ENCODE measurements around the gene CCNB1IP1.
"Not testable (repeated sequence)": the region's sequence is repeated elsewhere in the genome, so short reads cannot be mapped to it uniquely, and the experiment has no call there.

Gene CCNB1IP1, protein sequence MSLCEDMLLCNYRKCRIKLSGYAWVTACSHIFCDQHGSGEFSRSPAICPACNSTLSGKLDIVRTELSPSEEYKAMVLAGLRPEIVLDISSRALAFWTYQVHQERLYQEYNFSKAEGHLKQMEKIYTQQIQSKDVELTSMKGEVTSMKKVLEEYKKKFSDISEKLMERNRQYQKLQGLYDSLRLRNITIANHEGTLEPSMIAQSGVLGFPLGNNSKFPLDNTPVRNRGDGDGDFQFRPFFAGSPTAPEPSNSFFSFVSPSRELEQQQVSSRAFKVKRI
- total RNA-seq, result 35.2 to 46.4 reads per million in 2 experiments

DNA sequence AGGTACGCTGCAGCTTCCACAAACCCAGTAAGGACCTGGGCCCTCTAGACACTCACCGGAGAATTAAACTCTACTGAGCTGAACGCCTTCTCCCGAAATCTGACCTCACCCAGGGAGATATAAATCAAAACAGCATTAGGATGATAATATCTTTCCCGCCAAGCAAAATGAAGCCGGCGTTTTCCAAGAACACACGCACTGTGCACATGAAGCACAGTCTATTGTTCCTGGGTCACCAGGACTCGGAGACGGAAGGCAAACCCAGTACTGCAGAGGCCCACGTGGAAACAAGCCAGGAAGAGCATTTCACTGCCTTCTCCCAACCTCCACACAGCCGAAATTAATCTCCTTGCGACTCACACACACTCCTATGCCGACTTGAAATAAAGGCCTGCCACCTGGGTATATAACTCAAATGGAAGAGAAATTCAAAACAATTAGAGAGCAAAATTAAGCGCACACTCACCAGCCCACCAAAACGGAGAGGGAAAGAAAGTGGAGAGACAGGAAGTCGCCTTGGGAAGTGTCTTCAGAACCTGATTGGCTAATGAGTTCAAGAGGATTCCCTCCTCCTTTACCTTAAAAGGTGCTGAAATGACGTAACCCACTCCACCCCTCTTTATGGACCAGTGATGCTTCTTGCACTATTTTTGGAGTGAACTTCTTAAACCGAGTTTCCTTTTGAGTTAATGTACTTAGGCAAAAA lies at the start of gene CCNB1IP1:
Gene CCNB1IP1, minus strand, starts transcription at position 492 of the 706 bp plus-strand sequence. CDS start 16,756 bp downstream, outside the sequence.
- DNase-seq (ENCODE audit: low read depth), result peak; percentile 41

DNA sequence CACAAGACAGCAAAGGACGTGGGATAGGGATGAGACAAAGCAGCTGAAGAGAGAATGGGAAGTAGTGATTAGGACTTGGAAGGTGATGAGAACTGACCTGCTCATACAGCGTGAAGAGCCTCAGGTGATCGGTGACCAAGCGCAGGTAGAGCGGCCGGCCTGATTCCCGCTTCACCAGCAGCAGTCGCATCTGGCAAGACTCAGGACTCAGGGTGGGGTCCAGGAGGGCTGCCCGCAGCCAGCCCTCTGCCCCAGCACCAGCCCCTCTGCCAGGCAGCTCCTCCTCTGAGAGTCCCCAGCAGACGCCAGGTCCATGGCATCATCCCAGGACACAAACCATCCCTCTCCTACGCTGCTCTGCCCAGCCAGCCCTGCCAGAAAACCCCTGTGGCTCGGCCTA lies 49.4 kb upstream of the CCNB1IP1 start:
- no peak for DNase-seq (ENCODE audit: low read depth)

DNA sequence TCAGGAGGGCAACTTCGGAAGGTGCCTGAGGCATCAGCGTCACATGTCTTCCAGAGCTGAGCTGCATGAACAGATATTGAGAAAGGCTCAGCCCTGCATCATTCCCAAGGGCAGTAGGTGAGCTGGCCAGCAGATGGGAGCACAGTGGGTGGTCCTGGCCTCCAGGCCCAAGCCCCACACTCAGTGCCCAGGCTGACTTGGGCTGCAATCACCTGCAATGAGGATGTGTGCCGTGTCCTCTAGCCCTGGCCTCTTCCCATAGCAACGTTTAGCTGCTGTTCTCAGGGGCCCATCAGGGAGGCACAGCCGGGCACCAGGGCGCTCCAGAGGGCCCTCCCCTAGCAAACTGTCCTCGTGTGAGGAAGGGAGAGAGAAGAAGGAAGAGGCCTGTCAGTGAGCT lies 48.3 kb upstream of the CCNB1IP1 start:
- DNase-seq (ENCODE audit: low read depth), result no peak

DNA sequence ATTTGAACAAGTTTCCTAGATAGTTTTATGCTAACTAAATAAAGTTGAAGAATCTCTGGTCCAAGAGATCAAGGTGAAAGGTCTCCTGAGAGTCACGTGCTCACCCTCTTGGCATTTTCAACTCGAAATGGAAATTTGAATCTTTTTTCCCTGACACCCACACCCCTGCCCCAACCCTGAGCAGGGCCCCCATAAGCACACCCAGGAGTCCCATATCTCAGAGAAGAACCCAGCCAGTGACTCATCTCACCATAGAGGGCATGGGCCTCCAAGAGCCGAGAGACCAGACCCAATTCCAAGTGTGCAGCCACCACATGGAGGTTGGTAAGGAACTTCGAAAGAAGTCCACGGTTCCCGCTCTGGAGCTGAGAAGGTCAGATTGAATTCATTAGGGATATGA lies 47.6 kb upstream of the CCNB1IP1 start:
- no peak for DNase-seq (ENCODE audit: low read depth)

DNA sequence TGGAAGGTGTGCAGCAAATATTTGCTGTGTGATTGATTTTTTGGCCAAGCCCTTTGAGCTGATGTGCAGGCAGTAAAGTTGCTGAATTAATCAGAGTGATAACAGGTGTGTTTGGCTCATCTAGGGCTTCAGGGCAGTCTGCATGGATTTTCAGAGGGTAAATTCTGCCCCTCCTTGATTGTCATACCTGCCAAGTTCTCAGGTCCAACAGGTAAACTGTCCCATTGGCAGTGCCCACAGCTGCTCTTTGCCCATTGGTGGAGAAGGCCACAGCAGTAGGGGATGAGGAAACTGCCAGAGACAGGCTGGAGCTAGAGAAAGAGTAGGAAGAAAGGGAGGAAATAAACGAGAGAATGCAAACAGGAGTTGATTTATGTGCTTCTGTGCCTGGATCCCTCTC lies 46.7 kb upstream of the CCNB1IP1 start:
- no peak for DNase-seq (ENCODE audit: low read depth)

DNA sequence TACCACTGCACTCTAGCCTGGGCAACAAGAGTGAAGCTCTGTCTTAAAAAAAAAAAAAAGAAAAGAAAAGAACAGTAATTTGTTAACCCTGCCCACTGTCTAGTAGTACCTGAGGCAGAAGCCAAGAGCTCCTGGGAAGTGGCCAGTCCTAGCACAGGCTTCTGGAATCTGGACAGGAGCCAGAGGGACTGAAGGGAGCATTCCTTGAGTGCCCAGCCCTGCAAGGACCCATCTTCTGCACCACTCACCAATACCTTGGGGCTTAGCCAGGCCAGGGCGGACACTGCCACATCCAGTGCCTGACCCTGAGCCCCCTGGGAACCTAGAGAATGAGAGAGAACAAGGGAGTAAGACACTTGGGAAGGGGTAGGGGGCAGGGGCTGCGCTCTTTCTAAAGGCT lies 44.1 kb upstream of the CCNB1IP1 start:
- no peak for DNase-seq (ENCODE audit: low read depth)

DNA sequence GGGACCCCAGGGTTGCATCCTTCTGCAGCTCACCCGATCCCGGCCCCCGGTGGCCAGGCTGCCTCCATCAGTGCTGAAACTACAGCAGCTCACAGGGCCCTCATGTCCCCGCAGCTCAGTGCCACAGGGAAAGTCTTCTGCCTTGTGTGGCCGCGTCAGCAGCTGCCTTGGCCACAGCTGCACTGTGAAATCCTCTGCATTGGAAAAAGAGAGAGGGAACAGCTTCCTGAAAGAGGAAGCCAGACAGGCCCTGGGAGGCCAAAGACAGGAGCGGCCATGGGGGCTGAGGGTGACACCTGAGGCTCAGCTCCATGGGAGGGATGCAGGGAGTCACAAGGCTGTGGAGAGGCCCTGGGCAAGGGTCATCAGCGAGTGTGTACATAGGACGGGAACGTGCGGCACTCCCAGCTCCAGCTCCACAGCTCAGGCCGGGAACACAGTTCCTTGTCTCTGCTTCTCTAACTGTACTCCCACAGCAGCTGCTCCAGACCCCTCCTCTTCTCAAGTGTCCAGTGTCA lies 43.1 kb upstream of the CCNB1IP1 start:
- no peak for DNase-seq (ENCODE audit: low read depth)

DNA sequence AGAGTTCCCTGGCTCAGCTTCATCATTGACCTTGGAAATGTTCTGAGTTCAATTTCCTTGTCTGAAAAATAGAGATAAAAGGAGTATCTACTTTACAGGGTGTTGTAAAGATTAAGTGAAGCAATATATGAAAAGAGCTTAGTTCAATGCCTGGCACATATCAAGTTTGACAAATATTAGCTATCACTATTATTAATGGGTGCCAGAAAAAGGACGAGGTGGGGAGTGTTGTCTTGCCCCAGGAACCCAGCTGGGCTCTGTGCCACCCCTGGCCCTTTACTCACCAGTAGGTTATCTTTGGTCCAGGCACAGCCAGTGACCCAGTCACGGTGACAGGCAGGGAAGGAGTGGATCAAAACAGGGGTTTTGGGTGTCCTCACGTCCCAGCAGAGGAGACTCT lies 42.4 kb upstream of the CCNB1IP1 start:
- DNase-seq (ENCODE audit: low read depth), result no peak

DNA sequence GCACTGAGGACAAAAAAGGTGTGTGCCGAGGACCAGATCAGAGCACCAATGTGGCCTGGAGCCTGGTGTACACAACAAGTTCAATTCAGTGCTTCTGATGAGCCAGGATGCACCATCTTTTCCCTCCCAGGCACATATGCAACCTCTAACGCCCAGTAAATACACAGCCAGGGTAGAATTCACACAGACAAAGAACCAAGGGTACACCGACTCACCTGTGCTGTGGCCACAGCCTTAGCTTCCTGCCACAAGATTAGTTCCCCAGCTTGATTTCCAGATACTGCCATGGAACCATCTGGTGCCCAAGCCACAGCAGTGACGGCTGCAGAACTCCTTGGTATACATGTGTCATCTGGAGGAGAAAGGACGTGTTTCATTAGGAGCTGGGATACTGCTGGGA lies 39.7 kb upstream of the CCNB1IP1 start:
- no peak for DNase-seq (ENCODE audit: low read depth)

DNA sequence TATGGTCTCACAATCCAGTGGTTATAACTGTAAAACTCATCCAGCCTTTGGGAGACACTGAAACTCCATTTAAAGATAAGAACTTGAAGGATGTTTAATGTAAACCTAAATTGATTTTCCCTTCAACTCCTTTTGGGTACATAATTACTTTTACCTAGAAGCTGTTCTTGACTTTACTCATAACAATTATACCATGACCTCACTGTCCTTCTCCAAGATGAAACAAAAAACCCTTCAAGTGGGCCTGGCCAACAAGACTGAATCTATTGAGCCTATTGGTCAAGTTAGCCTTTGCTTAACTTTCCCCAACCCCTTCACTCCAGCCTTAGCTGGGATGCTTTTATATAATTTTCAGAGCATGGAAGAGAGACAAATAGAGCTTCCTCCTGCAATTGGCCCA lies 32.8 kb upstream of the CCNB1IP1 start:
- DNase-seq (ENCODE audit: low read depth), result no peak

DNA sequence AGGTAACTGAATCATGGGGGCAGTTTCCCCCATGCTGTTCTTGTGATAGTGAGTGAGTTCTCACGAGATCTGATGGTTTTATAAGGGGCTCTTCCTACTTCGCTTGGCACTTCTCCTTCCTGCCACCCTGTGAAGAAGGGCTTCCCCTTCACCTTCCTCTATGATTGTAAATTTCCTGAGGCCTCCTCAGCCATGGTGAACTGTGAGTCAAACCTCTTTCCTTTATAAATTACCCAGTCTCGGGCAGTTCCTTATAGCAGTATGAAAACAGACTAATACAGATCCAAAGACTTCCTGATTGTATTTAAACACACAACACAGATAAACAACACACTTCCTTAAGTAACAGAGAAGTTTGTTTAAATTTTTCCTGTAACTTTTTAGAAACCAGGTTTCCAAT lies 25.4 kb upstream of the CCNB1IP1 start:
- not testable (repeated sequence) for DNase-seq (ENCODE audit: low read depth)

DNA sequence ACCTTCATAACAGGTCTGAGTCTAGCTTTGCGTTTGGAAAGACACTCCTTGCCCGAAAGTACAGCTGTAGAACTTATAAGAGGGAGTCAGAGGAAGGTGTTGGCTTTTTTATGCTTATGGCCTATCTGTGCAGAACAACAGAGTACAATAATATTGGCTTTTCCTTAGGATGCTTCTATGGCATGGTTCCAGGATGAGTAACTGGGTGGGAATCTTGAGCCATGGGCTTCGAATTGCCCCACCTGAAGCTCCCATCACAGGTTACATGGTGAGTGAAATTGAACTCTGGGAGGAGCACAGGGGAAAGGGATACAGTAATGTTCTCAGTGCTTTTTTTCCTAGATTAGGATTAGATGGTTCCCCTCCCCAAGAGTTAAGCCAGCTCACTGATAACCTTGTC lies 23.3 kb upstream of the CCNB1IP1 start:
- no peak for DNase-seq (ENCODE audit: low read depth)

DNA sequence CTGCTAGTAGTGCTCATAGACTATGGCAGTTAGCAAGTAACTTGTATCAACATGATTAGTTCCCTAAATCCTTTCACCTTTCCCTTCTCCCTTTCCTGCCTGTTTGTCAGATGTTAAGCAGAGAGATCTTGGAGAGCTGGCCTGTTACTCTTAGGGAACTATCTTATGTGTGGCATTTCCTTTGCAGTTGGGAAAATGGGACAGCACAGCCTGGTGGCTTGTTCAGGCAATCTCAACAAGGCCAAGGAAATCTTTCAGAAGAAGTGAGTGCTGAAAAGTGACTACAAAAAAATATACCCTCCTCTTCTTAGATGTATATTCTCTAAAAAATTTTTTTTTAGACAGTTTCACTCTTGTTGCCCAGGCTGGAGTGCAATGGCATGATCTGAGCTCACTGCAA lies 17.8 kb upstream of the CCNB1IP1 start:
- no peak for DNase-seq (ENCODE audit: low read depth)

DNA sequence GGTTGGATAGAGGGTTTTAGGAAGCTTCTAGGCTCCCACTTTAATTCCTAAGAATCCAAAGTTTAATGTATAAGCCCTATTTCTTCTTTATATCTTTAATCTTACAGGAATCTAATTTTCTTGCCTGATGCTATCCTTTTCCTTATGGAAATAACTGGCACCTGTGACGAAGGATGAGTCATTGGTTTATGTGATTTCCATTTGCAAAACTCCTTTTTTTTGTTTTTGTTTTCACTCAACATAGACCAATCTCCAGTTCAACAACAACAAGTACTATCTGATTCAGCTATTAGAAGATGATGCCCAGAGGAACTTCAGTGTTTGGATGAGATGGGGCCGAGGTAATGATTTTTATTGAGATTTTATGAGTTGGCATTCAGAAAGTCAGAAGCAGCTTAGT lies 17.2 kb upstream of the CCNB1IP1 start:
- DNase-seq (ENCODE audit: low read depth), result no peak

DNA sequence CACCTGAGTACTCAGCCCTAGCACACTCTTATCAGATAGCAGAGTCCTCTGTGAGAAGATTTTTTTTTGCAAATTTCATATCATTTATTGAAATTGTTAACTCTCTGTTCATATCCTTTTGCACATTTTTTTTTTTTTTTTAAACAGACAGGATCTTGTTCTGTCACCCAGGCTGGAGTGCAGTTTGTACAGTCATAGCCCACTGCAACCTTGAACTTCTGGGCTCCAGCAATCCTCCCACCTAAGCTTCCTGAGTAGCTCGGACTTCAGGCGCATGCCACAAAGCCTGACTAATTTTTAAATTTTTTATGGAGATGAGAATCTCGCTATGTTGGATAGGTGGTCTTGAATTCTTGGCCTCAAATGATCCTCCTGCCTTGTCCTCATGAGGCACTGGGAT lies 14.7 kb upstream of the CCNB1IP1 start:
- no peak for DNase-seq (ENCODE audit: low read depth)

DNA sequence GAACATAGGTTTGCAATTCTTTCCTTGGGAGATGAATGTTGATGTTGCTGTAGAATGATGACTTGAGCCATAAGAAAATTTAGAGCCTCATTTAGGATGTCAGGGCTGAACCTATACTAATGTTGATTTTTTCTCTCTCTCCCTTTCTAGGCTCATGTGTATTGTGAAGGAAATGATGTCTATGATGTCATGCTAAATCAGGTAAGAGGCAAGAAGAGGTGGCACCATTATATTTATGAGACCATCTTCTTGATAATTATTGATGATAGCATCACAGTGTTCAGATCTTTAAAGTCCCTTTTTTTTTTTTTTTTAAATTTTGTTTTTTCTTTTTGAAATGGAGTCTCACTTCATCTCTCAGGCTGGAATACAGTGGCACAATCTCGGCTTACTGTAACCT lies 13.6 kb upstream of the CCNB1IP1 start:
- no peak for DNase-seq (ENCODE audit: low read depth)

DNA sequence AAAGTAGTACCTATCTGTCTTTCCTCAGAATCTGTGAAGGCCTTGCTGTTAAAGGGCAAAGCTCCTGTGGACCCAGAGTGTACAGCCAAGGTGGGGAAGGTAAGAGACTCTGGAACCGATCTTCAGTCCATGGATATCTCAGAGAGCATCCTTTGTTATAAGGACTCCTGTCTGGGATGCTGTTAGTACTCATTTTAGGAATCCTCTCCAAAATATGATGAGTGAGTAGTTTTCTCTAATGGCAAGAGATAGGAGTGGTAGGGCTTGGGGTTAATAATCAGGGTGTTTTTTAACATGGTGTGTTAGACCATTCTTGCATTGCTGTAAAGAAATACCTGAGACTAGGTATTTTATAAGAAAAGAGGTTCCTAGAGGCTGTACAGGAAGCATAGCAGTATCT lies 12.3 kb upstream of the CCNB1IP1 start:
- DNase-seq (ENCODE audit: low read depth), result no peak

DNA sequence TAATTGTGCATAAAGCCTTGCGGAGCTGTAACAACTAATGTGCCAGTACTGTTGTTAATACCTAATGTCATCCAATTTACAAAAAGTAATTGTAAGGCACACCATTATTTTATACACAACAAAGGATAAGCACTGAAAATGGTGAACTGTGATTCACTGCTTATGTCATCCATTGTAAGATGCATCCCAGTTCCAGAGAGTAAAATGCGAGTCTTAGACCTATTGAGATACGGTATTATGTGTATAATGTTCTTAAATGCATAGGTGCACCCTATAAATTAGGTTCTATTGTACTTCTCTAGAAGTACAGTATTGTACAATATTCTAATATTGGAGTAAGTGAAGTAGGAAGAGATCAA lies 10.8 kb upstream of the CCNB1IP1 start:
- DNase-seq (ENCODE audit: low read depth), result no peak

DNA sequence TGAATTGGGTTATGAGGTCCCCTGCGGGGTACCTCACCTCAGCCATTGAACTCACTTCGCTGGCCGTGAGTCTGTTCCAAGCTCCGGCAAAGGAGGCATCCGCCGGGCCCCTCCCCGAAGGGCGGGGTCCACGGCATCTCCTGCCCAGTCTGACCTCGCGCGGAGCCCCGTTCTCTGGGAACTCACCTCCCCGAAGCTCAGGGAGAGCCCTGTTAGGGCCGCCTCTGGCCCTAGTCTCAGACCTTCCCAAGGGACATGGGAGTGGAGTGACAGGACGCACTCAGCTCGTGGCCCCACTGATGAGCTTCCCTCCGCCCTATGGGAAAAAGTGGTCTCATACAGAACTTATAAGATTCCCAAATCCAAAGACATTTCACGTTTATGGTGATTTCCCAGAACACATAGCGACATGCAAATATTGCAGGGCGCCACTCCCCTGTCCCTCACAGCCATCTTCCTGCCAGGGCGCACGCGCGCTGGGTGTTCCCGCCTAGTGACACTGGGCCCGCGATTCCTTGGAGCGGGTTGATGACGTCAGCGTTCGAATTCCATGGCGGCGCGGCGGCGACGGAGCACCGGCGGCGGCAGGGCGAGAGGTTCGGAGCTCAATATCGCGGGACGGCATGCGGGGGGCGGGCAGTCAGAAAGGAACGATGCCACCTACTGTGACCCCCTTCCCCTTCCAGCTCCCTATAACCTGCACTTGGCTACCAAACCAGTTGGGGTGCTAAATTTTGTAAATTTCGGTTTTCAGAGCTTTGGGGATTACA lies 10.2 kb upstream of the CCNB1IP1 start, which contains the start of gene PARP2:
Gene PARP2, plus strand, starts transcription at position 544 of the 770 bp plus-strand sequence. Its CDS starts 7 bp downstream, at position 551.
- peak; percentile 85 for DNase-seq (ENCODE audit: low read depth)

DNA sequence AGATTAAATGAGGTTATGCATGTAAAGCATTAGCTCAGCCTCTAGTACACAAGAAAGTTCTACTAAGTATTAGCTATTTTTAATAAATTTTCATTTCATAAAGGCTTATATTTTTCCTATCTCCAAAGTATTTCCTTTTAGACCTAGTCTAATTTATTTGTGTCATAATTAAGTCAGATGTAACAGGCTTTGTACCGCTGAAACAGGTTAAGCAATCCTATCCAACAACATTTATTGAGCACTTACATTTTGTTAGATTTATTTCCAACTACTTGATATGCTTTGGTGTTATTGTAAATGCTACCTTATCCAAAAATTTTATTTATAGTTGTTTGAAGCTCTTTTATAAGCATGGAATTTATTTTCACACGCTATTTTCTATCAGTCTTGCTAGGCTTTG lies 8.6 kb upstream of the CCNB1IP1 start:
- DNase-seq (ENCODE audit: low read depth), result no peak

DNA sequence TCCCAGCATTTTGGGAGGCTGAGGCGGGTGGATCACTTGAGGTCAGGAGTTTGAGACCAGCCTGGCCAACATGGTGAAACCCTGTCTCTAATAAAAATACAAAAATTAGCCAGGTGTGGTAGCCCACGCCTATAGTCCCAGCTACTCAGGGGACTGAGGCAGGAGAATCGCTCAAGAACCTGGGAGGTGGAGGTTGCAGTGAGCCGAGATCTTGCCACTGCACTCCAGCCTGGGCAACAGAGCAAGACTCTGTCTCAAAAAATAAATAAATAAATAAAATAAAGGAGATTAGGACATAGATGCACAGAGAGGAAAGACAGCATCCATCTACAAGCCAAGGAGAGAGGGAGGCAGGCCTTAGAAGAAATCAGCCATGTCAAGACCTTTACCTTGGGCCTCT lies 8.0 kb upstream of the CCNB1IP1 start:
- not testable (repeated sequence) for DNase-seq (ENCODE audit: low read depth)

DNA sequence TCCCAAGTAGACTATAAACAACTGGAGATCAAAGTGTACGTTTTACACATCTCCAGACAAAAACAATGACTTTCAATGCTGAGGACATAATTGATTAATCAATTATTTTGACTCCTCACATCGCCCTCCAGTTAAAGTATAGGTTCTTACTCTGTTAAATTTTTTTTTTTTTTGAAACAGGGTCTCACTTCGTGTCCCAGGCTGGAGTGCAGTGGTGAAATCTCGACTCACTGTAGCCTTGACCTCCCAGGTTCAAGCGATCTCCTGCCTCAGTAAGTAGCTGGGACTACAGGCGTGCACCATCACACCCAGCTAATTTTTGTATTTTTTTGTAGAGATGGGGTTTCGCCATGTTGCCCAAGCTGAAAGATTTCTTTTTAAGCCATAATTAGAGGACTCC lies 938 bp upstream of the CCNB1IP1 start:
- DNase-seq (ENCODE audit: low read depth), result no peak

DNA sequence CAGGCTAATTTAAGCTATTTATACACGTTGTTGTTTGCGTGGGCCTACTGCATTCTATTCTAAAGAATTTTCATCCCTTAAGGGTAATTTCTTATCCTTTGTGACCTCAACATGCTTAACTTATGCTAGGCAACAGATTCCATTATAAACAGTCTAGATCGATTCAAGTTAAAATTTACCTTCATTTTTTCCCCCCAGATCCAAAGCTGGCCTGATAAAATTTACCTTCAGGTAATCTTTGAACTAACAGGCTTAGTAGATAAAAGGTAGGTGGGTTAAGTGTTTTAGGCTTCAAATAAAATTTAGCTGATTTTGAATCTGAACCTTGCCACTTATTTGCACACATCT lies 389 bp upstream of the CCNB1IP1 start:
- no peak for DNase-seq (ENCODE audit: low read depth)

Data from T follicular helper cell (primary cell).